Measurements from ENCODE around the gene LMF1. TPM values are rescaled to one million over a fixed set of nuclear protein-coding genes. Genes with fewer than 3 reads are reported as not detected.

Gene LMF1
- polyA plus RNA-seq, 1 donor (not counting 4 experiments of a cell fraction or from before 2014, with no cell fraction given), result 3.1 TPM

GRCh38 chr16:804193-805048 lies 166.4 kb downstream of the LMF1 start:
- no peak overlapping the region for H3K9ac ChIP-seq (ENCODE audit: control insufficient read depth, extremely low read depth, insufficient read depth, low read length)
- H3K36me3 ChIP-seq (ENCODE audit: control insufficient read depth in 2 of 2, extremely low read depth in 1 of 2, insufficient read depth in 2 of 2, low read length in 2 of 2), result no peaks in the 10 kb centered on the region
- no peaks in the 10 kb centered on the region for H3K9me1 ChIP-seq (ENCODE audit: control insufficient read depth, extremely low read depth, insufficient read depth, low read length)
- H3K4me2 ChIP-seq (ENCODE audit: control insufficient read depth, extremely low read depth, insufficient read depth, low read depth, low read length), result no peak overlapping the region
- no peaks in the 10 kb centered on the region for H3K4me1 ChIP-seq (ENCODE audit: control insufficient read depth, extremely low read depth, insufficient read depth, low read length)
- FAIRE-seq, result no peak
- TF ChIP-seq EZH2 (IDR thresholded peaks at IDR 0.05; ENCODE audit: low read length), result no peak
- TF ChIP-seq CTCF (optimal IDR thresholded peaks at IDR 0.05 in 1 of 3, IDR thresholded peaks at IDR 0.05 in 1 of 3, conservative IDR thresholded peaks at IDR 0.05 in 1 of 3; ENCODE audit: extremely low read depth in 1 of 3, insufficient read depth in 2 of 3, low read length in 3 of 3), result no peak
- no peaks in the 10 kb centered on the region for H4K20me1 ChIP-seq (ENCODE audit: control insufficient read depth, extremely low read depth, insufficient read depth, low read length)
- no peak overlapping the region for H2AFZ ChIP-seq (ENCODE audit: control insufficient read depth, low read length)
- dilution Hi-C loops (cut with MboI; ENCODE audit: extremely low pct_ligation_motif_present, low sequenced_read_pairs), result no loop called here
- peaks cover 39% of the 10 kb centered on the region for H3K27me3 ChIP-seq (ENCODE audit: control insufficient read depth, extremely low read depth, insufficient read depth, low read length)
- H3K4me3 ChIP-seq (ENCODE audit: control insufficient read depth in 2 of 3, extremely low read depth in 1 of 3, insufficient read depth in 2 of 3, low read depth in 1 of 3, low read length in 3 of 3), result no peak overlapping the region
- H3K79me2 ChIP-seq (ENCODE audit: control insufficient read depth, insufficient read depth, low read length), result no peaks in the 10 kb centered on the region
- H3K27ac ChIP-seq (ENCODE audit: control insufficient read depth, insufficient read depth, low read length), result no peak overlapping the region
- no peak for DNase-seq (ENCODE audit: low read depth, low spot score)
- no peaks in the 10 kb centered on the region for H3K9me3 ChIP-seq (ENCODE audit: control insufficient read depth, low read depth, low read length)

GRCh38 chr16:803754-804080 lies 167.1 kb downstream of the LMF1 start:
- no peaks in the 10 kb centered on the region for H3K9me1 ChIP-seq (ENCODE audit: control insufficient read depth, extremely low read depth, insufficient read depth, low read length)
- H3K4me3 ChIP-seq (ENCODE audit: control insufficient read depth in 2 of 3, extremely low read depth in 1 of 3, insufficient read depth in 2 of 3, low read depth in 1 of 3, low read length in 3 of 3), result no peak overlapping the region
- H3K36me3 ChIP-seq (ENCODE audit: control insufficient read depth in 2 of 2, extremely low read depth in 1 of 2, insufficient read depth in 2 of 2, low read length in 2 of 2), result no peaks in the 10 kb centered on the region
- DNase-seq (ENCODE audit: low read depth, low spot score) (no peak), FAIRE-seq (no peak)
- H3K4me2 ChIP-seq (ENCODE audit: control insufficient read depth, extremely low read depth, insufficient read depth, low read depth, low read length), result no peak overlapping the region
- TF ChIP-seq CTCF (optimal IDR thresholded peaks at IDR 0.05 in 1 of 3, IDR thresholded peaks at IDR 0.05 in 1 of 3, conservative IDR thresholded peaks at IDR 0.05 in 1 of 3; ENCODE audit: extremely low read depth in 1 of 3, insufficient read depth in 2 of 3, low read length in 3 of 3) (no peak), EZH2 (IDR thresholded peaks at IDR 0.05; ENCODE audit: low read length) (no peak)
- no peak overlapping the region for H3K27ac ChIP-seq (ENCODE audit: control insufficient read depth, insufficient read depth, low read length)
- dilution Hi-C loops (cut with MboI; ENCODE audit: extremely low pct_ligation_motif_present, low sequenced_read_pairs), result no loop called here
- H4K20me1 ChIP-seq (ENCODE audit: control insufficient read depth, extremely low read depth, insufficient read depth, low read length), result peaks cover 2% of the 10 kb centered on the region
- H3K9ac ChIP-seq (ENCODE audit: control insufficient read depth, extremely low read depth, insufficient read depth, low read length), result no peak overlapping the region
- H3K9me3 ChIP-seq (ENCODE audit: control insufficient read depth, low read depth, low read length), result no peaks in the 10 kb centered on the region
- peaks cover 44% of the 10 kb centered on the region for H3K27me3 ChIP-seq (ENCODE audit: control insufficient read depth, extremely low read depth, insufficient read depth, low read length)
- no peak overlapping the region for H2AFZ ChIP-seq (ENCODE audit: control insufficient read depth, low read length)
- no peaks in the 10 kb centered on the region for H3K79me2 ChIP-seq (ENCODE audit: control insufficient read depth, insufficient read depth, low read length)
- no peaks in the 10 kb centered on the region for H3K4me1 ChIP-seq (ENCODE audit: control insufficient read depth, extremely low read depth, insufficient read depth, low read length)

Other genes starting within 250 kb of the LMF1 start
- 5.6 to 13.7 TPM (median 8.2 TPM) in 3 replicates for gene ANTKMT, start 249.8 kb downstream of the LMF1 start, polyA plus RNA-seq
- 2.0 to 4.1 TPM (median 2.5 TPM) in 3 replicates for gene CCDC78, start 244.5 kb downstream of the LMF1 start, polyA plus RNA-seq
- gene HAGHL, start 243.9 kb downstream of the LMF1 start, polyA plus RNA-seq, result 6.8 to 30.7 TPM (median 8.0 TPM) in 3 replicates
- 20.1 to 31.8 TPM (median 24.9 TPM) in 3 replicates for gene CIAO3, start 230.0 kb downstream of the LMF1 start, polyA plus RNA-seq
- 8.5 to 12.7 TPM (median 11.7 TPM) in 3 replicates for gene MSLN, start 210.2 kb downstream of the LMF1 start, polyA plus RNA-seq
- gene RPUSD1, start 182.6 kb downstream of the LMF1 start, polyA plus RNA-seq, result 11.9 to 30.3 TPM (median 19.3 TPM) in 3 replicates
- gene CHTF18, start 182.4 kb downstream of the LMF1 start, polyA plus RNA-seq, result 5.7 to 6.7 TPM (median 5.7 TPM) in 3 replicates
- gene GNG13, start 170.2 kb downstream of the LMF1 start, polyA plus RNA-seq, result not detected in 3 replicates
- 0.03 to 0.09 TPM in 2 of 3 replicates, not detected in the other for gene SOX8, start 10.8 kb upstream of the LMF1 start, polyA plus RNA-seq
- not detected in 3 replicates for gene SSTR5, start 101.8 kb upstream of the LMF1 start, polyA plus RNA-seq
- gene C1QTNF8, start 125.3 kb upstream of the LMF1 start, polyA plus RNA-seq, result not detected in 3 replicates
- gene CACNA1H, start 182.1 kb upstream of the LMF1 start, polyA plus RNA-seq, result 0.05 to 0.06 TPM in 2 of 3 replicates, not detected in the other

Measured in keratinocyte (primary cell).